Measurements from ENCODE around the gene ATG16L1. TPM values are rescaled to one million over a fixed set of nuclear protein-coding genes. Genes with fewer than 3 reads are reported as not detected.

Gene ATG16L1
- polyA plus RNA-seq, 3 donors, result 3.3 to 22.9 (median 4.3) TPM

DNA sequence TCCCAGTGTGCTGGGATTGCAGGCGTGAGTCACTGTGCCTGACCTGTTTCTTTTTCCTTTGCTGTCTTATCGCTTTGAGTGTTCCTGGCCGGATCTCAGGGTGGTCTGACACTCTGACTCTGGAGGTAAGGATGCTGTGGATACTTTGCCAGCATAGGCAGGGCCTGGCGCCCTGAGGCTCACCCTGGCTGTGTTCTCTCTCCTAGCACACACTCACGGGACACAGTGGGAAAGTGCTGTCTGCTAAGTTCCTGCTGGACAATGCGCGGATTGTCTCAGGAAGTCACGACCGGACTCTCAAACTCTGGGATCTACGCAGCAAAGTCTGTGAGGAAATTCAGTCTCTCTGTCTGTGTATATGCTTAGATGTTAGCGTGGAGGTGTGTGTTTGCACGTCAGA is 38.2 kb downstream of the ATG16L1 start:
- peak overlapping the region in 2 of 7 donors; percentile 27 to 37 for H3K27ac Mint-ChIP-seq
- H3K27me3 Mint-ChIP-seq (ENCODE audit: low read depth in 3 of 3), result no peaks in the 10 kb centered on the region
- no peak overlapping the region for H3K9ac ChIP-seq (ENCODE audit: insufficient read depth, low read length, poor library complexity, severe bottlenecking)
- H3K4me3 ChIP-seq (replicated peaks in 1 of 3; ENCODE audit: low read depth in 2 of 3, low read length in 3 of 3), result no peak overlapping the region
- peaks cover 5% of the 10 kb centered on the region for H4K20me1 ChIP-seq (ENCODE audit: insufficient read depth, low read length)
- no peak overlapping the region for H3K4me2 ChIP-seq (replicated peaks; ENCODE audit: extremely low read depth, low read length, poor library complexity, severe bottlenecking)
- no peaks in the 10 kb centered on the region for H3K9me3 ChIP-seq (replicated peaks in 1 of 2; ENCODE audit: control insufficient read depth in 1 of 2, insufficient read depth in 1 of 2, low read length in 2 of 2)
- peaks cover 90 to 98% of the 10 kb centered on the region in 2 donors for H3K36me3 Mint-ChIP-seq
- intact Hi-C loops (cut with micrococcal nuclease), result no loop called here
- H3K4me1 ChIP-seq (ENCODE audit: control insufficient read depth in 1 of 2, insufficient read depth in 2 of 2, low read length in 2 of 2), result no peaks in the 10 kb centered on the region
- 98% methylated on average over 8 of the region's 12 CpGs for WGBS (ENCODE audit: insufficient coverage)
- no peaks in the 10 kb centered on the region for H3K4me1 Mint-ChIP-seq
- H3K27ac ChIP-seq (ENCODE audit: low read depth in 1 of 2, low read length in 2 of 2), result no peak overlapping the region
- TF ChIP-seq, protein P1, sequence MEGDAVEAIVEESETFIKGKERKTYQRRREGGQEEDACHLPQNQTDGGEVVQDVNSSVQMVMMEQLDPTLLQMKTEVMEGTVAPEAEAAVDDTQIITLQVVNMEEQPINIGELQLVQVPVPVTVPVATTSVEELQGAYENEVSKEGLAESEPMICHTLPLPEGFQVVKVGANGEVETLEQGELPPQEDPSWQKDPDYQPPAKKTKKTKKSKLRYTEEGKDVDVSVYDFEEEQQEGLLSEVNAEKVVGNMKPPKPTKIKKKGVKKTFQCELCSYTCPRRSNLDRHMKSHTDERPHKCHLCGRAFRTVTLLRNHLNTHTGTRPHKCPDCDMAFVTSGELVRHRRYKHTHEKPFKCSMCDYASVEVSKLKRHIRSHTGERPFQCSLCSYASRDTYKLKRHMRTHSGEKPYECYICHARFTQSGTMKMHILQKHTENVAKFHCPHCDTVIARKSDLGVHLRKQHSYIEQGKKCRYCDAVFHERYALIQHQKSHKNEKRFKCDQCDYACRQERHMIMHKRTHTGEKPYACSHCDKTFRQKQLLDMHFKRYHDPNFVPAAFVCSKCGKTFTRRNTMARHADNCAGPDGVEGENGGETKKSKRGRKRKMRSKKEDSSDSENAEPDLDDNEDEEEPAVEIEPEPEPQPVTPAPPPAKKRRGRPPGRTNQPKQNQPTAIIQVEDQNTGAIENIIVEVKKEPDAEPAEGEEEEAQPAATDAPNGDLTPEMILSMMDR (IDR thresholded peaks at IDR 0.05), result no peak
- no peak overlapping the region for H2AFZ ChIP-seq (ENCODE audit: insufficient read depth, low read depth, low read length, poor library complexity, severe bottlenecking)
- H3K36me3 ChIP-seq (replicated peaks in 1 of 2; ENCODE audit: control insufficient read depth in 1 of 2, insufficient read depth in 2 of 2, low read length in 2 of 2), result peaks cover 91 to 100% of the 10 kb centered on the region in 2 donors
- H3K9me3 Mint-ChIP-seq, result no peaks in the 10 kb centered on the region
- no peaks in the 10 kb centered on the region for H3K79me2 ChIP-seq (ENCODE audit: insufficient read depth, low read length)
- no peak for DNase-seq
- H3K27me3 ChIP-seq (ENCODE audit: control insufficient read depth in 2 of 2, insufficient read depth in 2 of 2, low read length in 2 of 2), result no peaks in the 10 kb centered on the region
- no peak overlapping the region for H3K4me3 Mint-ChIP-seq

- peaks cover 5% of the 10 kb centered on the region for H4K20me1 ChIP-seq (ENCODE audit: insufficient read depth, low read length)
- Mint-ChIP-seq H3K4me1 (no peaks in the 10 kb centered on the region), H3K4me3 (no peak overlapping the region), H3K9me3 (no peaks in the 10 kb centered on the region), H3K27ac (peak overlapping the region in 1 of 7 donors; percentile 37), H3K36me3 (peaks cover 90 to 98% of the 10 kb centered on the region in 2 donors), H3K27me3 (ENCODE audit: low read depth in 3 of 3) (no peaks in the 10 kb centered on the region)
- H3K4me3 ChIP-seq (replicated peaks in 1 of 3; ENCODE audit: low read depth in 2 of 3, low read length in 3 of 3), result no peak overlapping the region
- H2AFZ ChIP-seq (ENCODE audit: insufficient read depth, low read depth, low read length, poor library complexity, severe bottlenecking), result no peak overlapping the region
- DNase-seq, result no peak
- peaks cover 91 to 100% of the 10 kb centered on the region in 2 donors for H3K36me3 ChIP-seq (replicated peaks in 1 of 2; ENCODE audit: control insufficient read depth in 1 of 2, insufficient read depth in 2 of 2, low read length in 2 of 2)
- no peaks in the 10 kb centered on the region for H3K79me2 ChIP-seq (ENCODE audit: insufficient read depth, low read length)
- WGBS (ENCODE audit: insufficient coverage), result 98% methylated on average over 9 of the region's 10 CpGs
- TF ChIP-seq, protein P1 (IDR thresholded peaks at IDR 0.05), result no peak
- intact Hi-C loops (cut with micrococcal nuclease), result no loop called here
- no peak overlapping the region for H3K4me2 ChIP-seq (replicated peaks; ENCODE audit: extremely low read depth, low read length, poor library complexity, severe bottlenecking)
- H3K9me3 ChIP-seq (replicated peaks in 1 of 2; ENCODE audit: control insufficient read depth in 1 of 2, insufficient read depth in 1 of 2, low read length in 2 of 2), result no peaks in the 10 kb centered on the region
- no peak overlapping the region for H3K27ac ChIP-seq (ENCODE audit: low read depth in 1 of 2, low read length in 2 of 2)
- H3K9ac ChIP-seq (ENCODE audit: insufficient read depth, low read length, poor library complexity, severe bottlenecking), result no peak overlapping the region
- no peaks in the 10 kb centered on the region for H3K27me3 ChIP-seq (ENCODE audit: control insufficient read depth in 2 of 2, insufficient read depth in 2 of 2, low read length in 2 of 2)
- H3K4me1 ChIP-seq (ENCODE audit: control insufficient read depth in 1 of 2, insufficient read depth in 2 of 2, low read length in 2 of 2), result no peaks in the 10 kb centered on the region
These were observed 38.8 kb downstream of the ATG16L1 start for GRCh38 chr2:233290051-233290845.

Measured in CD14-positive monocyte (primary cell).